ENCODE results near the gene THADA. TPM values are rescaled to one million over a fixed set of nuclear protein-coding genes. Genes with fewer than 3 reads are reported as not detected.

THADA gene
- total RNA-seq, 1 experiment from 2014 or later, result 20.1 TPM

- Histone ChIP-seq H3K79me2 (ENCODE audit: insufficient read depth, low read length) (no peaks in the 10 kb centered on the region), H3K14ac (ENCODE audit: insufficient read depth, low read length) (no peak overlapping the region), H4K5ac (ENCODE audit: insufficient read length, low read depth, low read length) (no peak overlapping the region), H2BK120ac (ENCODE audit: low read depth, low read length, poor library complexity, severe bottlenecking) (no peak overlapping the region), H3K4me2 (ENCODE audit: insufficient read depth, insufficient read length, low read length) (no peak overlapping the region), H3K56ac (ENCODE audit: insufficient read length, low read depth, low read length) (no peak overlapping the region), H3T11ph (ENCODE audit: low read length) (no peak overlapping the region), H3K23ac (ENCODE audit: insufficient read length, low read depth, low read length) (no peak overlapping the region), H3K27ac (ENCODE audit: insufficient read length, low read depth, low read length) (no peak overlapping the region), H2BK15ac (ENCODE audit: low read depth, low read length) (no peak overlapping the region), H3K18ac (ENCODE audit: insufficient read length, low read depth, low read length) (no peak overlapping the region), H3K9me3 (ENCODE audit: control insufficient read depth, low read depth, low read length) (no peaks in the 10 kb centered on the region), H2BK20ac (ENCODE audit: low read depth, low read length, poor library complexity, severe bottlenecking) (no peak overlapping the region), H2BK12ac (ENCODE audit: insufficient read length, low read depth, low read length) (no peak overlapping the region), H3K23me2 (ENCODE audit: insufficient read length, low read depth, low read length, poor library complexity, severe bottlenecking) (no peaks in the 10 kb centered on the region), H2AFZ (ENCODE audit: low read length) (no peak overlapping the region), H4K8ac (replicated peaks; ENCODE audit: insufficient read length, low read depth, low read length) (no peak overlapping the region), H4K91ac (ENCODE audit: insufficient read length, low read depth, low read length) (no peak overlapping the region), H4K20me1 (ENCODE audit: control insufficient read depth, insufficient read depth, insufficient read length) (no peaks in the 10 kb centered on the region), H3K4ac (ENCODE audit: low read depth, low read length) (no peak overlapping the region), H2BK5ac (ENCODE audit: insufficient read length, low read length) (no peak overlapping the region), H2AK5ac (ENCODE audit: insufficient read length, low read length) (no peak overlapping the region), H3K9ac (ENCODE audit: extremely low read depth, insufficient read length, low read length) (no peak overlapping the region), H3K79me1 (ENCODE audit: insufficient read depth, low read depth, low read length, poor library complexity, severe bottlenecking) (no peaks in the 10 kb centered on the region), H3K27me3 (ENCODE audit: insufficient read depth, low read length) (no peaks in the 10 kb centered on the region), H3K4me1 (ENCODE audit: insufficient read depth, low read length) (no peaks in the 10 kb centered on the region)
- Mint-ChIP-seq H3K27ac (peak overlapping the region in 1 of 3 experiments; percentile 10; a peak in 1 of 7 replicates), H3K4me1 (no peaks in the 10 kb centered on the region), H3K36me3 (ENCODE audit: insufficient read depth in 1 of 3, low read depth in 3 of 3) (peaks cover 4 to 11% (median 8%) of the 10 kb centered on the region in 3 experiments), H3K27me3 (ENCODE audit: low read depth) (no peaks in the 10 kb centered on the region), H3K9me3 (peaks cover 4 to 9% of the 10 kb centered on the region in 2 experiments), H3K4me3 (no peak overlapping the region)
- DNase-seq, result no peak
- TF ChIP-seq CTCF (conservative IDR thresholded peaks at IDR 0.05), result no peak
- WGBS (ENCODE audit: extremely low coverage, insufficient read length, low lambda C conversion rate), result no CpG with 5 or more reads among the region's 6 CpGs
Measured at GRCh38 chr2:43293744-43294695, 301.8 kb downstream of the THADA start.

Measured in H9 (cell line).